GM21447 (cell line): ENCODE data around the gene RELL1.
"Not testable (repeated sequence)": the region's sequence is repeated elsewhere in the genome, so short reads cannot be mapped to it uniquely, and the experiment has no call there.

Source experiments
- ATAC-seq: cut with Tn5 transposase; IDR thresholded peaks from one replicate; pipeline ENCODE4 v1.9.1; 2021; ENCODE audit not compliant: unreplicated experiment

RELL1 gene

DNA sequence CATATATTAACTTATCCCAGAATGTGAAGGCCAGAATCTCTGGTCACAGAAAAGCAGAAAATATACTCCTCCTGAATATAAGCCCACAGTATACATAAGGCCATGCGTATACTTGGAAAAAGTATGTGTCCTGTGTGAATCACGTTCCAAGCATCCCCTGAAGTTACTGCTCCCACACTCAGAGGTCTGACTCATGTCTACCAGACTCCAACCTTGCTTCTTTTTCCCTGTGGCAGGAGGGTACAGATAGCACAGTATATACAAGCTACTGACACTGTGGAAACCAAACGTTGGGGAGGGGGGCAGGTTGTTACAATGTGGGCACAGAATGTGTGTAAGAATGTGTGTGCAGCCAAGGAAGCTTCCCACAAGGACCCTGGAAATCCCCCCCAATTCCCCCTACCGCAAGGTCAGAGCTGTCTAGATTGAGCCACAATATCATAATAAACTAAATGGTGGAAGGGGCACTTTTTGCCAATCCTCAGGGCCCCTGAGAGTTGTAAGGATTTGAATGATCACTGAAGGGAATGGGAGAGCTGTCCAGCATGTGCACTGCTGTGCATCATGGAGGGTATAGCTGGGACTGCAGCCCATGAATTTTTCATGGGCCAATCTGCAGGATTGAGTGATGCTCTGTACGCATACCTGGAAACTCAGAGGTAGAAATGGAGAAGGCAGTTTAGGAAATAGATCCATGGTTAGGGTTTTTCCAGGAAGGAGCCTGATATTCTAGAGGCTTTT, 7.4 kb upstream of the RELL1 start:
- ATAC-seq: no peak

DNA sequence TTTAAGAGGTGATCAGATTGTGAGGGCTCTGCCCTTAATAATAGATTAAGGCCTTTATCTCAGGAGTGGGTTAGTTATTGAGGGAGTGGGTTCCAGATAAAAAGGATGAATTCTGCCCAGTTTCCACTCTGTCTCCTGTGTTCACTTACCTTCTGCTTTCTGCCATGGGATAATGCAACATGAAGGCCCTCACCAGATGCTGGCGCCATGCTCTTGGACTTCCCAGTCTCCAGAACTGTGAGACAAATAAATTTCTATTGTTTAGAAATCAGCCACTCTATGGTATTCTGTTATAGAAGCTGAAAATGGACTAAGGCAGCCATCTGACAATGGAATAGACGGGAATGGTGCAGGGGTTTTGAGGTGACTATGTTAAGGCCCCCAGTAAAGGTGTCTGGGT, 6.9 kb upstream of the RELL1 start:
- ATAC-seq: no peak

DNA sequence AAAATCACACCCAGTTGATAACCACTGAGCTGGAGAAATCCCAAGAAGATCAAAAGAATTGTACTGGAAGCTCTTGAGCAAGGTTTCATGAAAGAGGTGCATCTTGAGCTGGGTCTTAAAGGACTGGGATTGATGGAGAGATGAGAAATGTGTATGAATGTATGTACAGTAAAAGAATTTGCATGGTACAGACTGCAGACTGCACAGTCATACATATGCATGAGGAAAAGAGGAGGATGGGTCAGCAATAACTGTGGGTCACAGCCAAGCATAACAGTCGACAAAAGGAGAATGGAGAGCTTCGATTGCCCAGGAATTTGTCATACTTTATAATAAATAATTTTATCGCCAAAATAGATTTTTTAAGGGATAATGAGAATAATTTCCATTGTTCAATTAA, 4.8 kb upstream of the RELL1 start:
- no peak for ATAC-seq

DNA sequence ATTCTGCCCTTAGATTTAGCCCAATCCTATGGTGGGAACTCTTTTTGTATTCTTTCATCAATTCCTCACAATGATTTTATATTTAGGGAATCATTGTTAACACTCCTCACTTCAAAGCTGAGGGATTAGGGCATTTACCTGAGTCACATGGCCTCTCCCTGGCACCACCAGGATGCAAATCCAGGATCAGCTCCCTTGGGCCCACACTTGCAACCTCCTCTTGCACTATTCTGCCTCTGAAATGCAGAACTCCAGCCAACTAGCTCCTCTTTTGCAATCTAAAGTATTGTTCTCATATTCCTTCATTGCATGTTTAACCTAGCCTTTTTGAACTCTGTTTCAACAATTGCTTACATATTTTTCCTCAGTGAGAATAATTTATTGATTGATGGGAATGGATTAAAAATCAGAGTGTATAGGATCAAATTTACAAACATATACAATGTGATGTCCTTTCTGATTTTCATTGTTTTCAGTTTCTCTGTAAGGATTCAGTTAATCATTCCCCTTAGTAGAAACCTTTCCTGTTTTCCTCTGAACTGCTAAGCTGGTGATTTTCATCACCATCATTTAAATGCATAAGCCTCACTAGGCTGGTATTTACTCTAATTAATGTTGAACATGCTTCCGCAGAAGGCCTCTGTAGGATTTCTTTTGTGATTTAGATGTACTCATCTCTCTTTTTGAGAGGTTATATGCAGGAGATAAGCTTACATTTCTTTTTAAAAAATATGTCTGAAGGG, 3.3 kb upstream of the RELL1 start:
- ATAC-seq: no peak

DNA sequence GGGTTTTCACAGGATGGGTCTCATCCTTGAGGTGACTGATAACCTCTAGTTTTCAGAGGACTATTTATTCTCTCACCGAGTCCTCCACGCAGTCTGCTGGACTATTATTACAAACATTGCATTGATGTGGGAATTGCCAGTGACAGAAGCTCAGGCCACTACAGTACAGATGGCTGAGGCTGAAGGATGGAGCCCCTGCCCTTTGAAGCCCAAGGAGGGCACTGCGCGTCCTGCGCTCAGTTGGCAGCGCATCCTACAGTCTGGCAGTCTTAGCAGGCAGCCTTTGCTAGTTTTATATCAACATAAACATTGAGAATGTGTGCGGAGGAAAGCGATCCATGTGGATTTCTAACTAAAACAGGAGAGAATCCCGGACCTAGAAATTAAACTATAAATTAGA, 1.5 kb upstream of the RELL1 start:
- no peak for ATAC-seq

DNA sequence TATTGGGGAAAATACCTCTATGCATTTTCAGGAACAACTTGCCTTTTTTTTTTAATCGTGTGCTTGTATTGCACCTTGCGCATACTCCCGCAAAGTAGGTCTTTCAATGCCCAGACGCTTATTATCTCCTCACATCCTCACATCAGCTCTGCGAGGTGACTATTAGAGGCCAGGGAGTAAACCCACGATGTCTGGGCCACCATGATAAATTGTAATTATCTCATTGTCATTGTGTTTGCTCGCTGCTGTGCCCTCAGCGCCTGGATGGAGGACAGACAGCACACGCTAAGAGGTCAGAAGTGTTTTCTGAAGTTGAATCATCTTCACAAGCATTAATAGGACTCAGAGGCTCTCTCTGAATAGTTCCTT, 1.0 kb upstream of the RELL1 start:
- no peak for ATAC-seq

DNA sequence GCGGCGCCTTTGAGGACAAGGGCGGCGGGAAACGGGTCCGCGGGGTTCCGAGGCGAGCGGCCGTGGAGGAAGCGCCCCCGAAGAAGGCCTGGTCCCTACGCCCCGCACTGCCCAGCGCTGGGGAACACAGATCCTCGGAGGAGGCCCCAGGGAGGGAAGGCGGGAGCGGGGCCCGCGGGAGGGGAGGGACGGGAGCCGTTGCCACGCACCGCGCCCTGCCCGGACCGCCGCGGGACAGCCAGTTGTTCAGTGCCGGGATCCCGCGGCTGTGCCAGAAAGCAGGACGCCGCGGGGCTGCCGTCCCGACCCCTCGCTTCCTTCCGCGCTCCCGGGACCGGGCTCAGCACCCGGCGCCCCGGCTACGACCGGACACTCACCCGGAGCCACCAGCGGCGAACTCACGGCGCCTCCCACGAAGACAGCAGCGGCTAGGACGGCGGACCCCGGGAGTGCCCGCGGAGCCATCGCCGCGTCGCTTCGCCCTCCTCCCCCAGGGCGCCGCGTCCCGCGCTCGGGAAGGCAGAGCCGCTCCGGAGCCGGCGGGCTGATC, 278 bp downstream of the RELL1 start:
- peak; percentile 28 for ATAC-seq

DNA sequence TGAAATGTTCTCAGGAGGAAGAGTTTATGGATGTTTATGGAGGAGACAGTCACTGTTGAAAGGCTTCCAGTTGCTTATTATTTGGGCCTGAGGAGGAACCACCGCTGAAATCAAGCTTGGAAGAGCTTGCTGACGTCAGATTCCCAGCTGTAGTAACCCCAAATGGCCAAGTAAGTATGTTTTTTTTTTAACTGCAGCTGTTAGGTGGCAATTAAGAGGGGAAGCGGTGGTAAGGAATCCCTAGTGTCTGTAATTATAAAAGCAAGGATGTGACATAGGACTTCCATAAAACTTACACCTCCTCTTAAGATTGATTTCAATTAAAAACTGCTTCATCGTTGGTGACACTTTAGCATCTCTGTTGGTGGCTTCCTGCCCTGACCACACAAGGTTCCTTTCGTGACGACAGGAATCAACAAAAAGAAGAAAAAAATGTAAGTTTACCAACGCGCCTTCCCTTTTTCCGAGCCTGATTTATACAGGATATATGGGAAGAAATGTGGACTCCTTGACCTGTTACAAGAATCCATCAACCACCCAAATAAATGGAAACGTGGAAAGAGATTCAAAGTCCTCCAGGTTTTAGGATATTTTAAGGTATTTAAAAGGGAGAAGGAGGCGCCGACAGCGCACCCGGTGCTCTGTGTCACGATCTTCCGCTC, 884 bp downstream of the RELL1 start:
- no peak for ATAC-seq

DNA sequence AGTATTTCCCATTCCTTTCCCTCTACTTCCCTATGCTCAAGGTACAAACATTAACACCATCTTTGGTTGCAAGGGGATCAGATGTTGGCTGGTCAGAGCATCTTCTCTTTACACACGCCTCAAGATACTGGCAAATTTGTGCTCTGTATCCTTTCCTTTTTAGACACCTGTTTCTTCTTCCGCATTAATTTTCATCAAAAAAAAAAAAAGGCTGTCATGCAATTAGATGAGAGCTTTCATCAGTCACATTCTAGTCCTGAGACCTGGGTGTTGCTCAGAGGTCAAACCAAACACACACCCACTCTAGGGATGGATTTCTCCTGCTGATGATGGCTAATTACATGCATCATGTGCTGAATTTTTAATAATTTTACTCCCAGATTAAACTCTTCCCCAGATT, 2.0 kb downstream of the RELL1 start:
- ATAC-seq: no peak

DNA sequence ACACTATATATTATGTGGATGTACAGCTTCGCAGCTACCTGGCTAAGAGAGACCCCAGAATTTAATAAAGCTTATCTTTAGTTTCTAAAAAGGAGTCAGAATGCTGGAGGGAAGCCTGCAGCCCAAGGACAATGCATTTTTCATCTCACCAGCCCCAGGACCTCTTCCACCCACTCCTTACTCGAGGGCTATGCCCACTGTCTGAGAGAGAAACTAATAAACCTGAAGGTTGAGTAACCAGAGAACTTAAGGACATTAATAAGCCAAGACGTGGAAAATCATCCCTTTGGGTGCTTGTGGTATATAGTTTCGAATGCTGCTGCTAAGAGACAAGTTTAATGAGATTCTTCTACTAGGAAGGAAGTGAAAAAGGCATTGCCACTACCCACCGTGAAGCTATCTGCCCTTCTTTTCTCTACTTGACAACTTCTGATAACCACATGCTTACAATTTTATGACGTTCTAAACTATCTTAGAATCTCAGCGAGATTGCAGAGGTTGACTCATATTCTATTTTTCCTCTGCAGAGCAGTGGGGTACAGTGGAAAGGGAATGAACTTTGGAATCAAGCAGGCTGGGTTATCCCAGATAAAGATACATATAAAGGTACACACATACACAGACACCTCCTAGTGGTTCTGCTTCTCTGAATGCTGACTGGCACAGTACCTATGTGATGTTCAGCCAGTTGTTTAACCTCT, 3.3 kb downstream of the RELL1 start:
- peak; percentile 30 for ATAC-seq

DNA sequence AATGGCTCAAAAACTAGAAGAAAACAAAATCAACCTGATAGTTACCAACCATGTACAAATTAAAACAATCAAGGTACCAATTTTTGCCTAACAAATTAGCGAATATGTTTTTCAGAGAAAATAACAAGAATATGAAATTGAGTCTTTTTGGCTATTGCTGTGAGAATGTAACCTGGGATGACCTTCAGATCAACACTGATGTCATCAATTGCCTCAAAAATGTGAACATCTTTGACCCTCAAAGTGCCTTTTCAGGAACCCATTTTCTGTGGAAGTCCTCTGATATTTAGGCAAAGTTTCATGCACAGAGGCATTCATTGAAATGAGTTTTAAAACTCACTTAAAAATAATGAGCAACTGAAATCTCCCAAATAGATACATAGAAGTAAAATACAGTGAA, 6.1 kb downstream of the RELL1 start:
- no peak for ATAC-seq

DNA sequence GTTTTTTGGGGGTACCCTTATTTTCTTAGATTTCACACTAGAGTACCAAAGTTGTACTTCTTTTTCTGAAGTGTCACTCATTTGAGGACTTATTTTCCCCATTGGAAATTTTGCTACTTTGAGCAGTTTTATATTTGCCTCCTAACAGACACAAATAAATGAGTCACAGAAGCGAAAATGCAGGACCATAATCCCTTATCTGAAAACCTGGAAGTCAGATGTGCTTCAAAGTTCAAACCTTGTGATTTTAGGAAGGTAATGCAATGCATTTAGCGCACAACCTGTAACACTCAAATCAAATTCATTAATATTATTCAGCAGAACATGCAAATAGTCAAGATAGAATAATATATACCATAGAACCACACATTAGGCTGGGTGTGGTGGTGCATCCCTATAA, 6.9 kb downstream of the RELL1 start:
- no peak for ATAC-seq

DNA sequence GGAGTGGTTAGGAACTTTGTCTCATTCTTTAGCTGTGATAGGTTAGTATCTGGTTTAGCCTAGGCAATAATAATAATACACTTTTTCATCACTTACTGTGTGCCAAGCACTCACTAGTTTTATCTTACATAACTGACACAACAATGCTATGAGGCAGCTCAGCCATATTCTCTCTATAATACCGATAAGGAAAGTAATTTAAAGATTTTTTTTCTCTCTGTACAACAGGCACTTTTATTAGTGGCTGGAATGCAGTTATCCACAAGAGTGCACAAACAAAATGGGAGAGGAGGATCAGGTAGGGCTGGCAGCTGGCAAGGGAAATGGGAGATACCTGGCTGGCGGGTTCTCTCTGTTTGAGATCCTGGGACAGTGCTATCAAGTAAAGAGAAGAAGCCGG, 7.6 kb downstream of the RELL1 start:
- ATAC-seq: no peak

DNA sequence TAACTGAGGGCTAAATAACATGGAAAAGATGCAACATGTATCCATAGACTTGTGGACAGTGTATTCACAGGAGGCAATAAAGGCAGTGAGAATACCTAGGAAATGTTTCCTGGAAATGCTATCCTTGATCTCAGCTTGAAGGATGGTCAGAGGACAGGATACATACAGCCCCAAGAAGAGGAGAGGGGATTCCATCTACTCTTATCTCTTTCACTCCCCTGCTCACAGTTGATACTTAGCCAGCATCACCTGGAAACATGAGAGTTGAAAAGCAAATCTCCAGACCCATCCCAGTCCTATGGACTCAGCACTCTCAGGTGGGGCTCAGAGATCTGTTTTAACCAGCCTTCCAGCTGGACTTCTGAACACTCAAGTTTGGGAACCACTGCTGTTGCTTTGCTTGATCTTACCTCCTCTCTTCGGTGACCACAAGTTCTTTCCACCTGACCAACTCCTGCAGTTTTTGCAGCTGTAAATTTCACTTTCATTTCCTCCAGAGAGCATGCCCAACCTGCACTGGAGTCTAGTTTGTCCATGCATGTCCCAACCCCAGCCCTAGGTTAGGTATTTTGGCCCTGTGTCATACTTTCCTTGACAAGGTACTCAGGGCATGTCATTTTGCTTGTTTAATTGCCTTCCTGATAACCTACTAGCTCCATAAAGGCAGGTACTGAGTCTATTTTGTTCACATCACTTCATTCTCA, 10.4 kb downstream of the RELL1 start:
- peak; percentile 90 for ATAC-seq

DNA sequence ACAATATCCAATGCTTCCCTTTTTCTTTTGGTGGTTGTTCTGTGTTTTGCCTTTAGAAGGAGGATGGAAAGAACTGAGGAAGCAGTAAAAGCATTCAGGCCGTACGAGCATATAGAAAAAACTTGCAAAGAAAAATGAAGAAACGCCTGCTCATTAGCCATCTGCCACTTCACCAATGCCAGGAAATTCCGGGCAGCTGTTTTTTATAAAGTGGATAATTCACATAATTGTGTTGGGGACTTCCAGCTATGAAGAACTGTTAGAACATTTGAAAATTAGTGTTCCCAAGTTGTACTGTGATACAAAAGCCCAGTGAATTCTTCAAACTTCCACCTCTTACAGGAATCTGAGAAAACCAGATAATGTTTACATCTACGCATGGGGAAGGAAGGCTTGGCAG, 11.7 kb downstream of the RELL1 start:
- ATAC-seq: no peak

DNA sequence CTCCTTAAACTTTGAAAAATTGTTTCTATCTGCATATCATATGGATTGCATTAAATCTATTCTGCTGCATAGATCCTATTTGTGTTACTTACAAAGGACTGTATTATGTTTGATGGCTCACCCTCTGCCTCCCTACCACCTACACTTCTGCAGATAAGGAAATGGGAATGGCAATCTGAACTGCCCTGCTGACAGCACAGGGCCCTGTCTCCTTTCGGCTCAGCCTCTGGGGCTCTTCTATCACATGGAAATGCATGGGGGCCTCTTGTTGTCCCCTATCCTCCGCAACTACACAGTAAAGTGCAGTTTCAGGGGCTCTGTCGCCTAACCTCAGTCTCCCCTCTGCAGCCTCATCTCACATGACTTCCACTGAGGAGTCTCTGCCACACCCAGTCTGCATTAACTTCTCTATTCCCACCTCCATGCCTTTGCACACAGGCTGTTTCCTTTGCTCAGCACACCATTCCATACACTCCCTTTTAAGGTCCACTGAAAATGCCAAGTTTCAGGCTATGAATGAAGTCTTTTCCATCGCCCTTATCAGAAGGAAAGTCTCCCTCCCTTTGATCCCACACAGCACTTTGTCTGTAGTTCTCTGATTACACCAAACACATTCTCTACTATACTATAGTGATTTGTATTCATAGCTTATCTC, 12.5 kb downstream of the RELL1 start:
- no peak for ATAC-seq

DNA sequence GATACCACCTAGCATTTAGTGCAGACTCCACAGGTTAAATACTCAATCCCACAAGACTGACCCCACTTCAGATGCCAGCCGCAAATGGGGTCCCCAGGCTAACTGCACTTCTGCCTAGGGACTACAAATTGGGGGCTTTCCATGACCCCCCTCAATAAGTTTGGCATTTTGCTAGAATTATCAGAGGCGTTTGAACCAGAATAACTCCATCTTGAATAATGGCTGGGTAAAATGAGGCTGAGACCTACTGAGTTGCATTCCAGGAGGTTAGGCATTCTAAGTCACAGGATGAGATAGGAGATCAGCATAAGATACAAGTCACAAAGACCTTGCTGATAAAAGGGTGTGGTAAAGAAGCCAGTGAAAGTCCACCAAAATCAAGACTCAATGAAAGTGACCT, 15.1 kb downstream of the RELL1 start:
- no peak for ATAC-seq

DNA sequence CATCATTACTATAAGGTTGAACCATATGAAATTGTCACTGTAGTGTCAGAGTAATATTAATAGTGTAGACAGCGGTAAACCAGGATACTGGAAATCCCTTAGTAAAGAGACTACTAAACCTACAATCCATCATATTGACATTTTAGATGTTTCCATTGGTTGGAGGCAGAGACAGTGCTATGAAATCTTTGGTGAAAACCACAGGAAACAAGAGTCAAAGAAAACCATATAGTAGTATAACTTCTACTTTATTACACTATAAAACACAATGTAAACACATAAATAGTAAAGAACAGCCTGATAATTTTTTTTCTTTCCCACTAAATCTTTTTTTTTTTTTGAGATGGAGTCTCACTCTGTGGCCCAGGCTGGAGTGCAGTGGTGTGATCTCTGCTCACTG, 15.9 kb downstream of the RELL1 start:
- ATAC-seq: no peak

DNA sequence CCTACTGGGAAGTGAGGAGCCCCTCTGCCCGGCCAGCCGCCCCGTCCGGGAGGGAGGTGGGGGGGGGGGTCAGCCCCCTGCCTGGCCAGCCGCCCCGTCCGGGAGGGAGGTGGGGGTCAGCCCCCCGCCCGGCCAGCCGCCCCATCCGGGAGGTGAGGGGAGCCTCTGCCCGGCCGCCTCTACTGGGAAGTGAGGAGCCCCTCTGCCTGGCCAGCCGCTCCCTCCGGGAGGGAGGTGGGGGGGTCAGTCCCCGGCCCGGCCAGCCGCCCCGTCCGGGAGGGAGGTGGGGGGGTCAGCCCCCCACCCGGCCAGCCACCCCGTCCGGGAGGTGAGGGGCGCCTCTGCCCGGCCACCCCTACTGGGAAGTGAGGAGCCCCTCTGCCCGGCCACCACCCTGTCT, 17.1 kb downstream of the RELL1 start:
- ATAC-seq: not testable (repeated sequence)
